Endothelial cell (in vitro differentiated cells): ENCODE measurements around the gene CFAP47. TPM values are rescaled to one million over a fixed set of nuclear protein-coding genes. Genes with fewer than 3 reads are reported as not detected.
"Not testable (repeated sequence)": the region's sequence is repeated elsewhere in the genome, so short reads cannot be mapped to it uniquely, and the experiment has no call there.

Experiments used
- DNase-seq: peaks from one replicate; pipeline ENCODE4 v3.0.0; 2021; ENCODE audit warnings: low spot score
- H3K27ac Mint-ChIP-seq: one replicate; pipeline ENCODE4 v1.8.0; 2021; ENCODE audit warnings: mixed read lengths, inconsistent platforms; ENCODE audit not compliant: unreplicated experiment
- H3K27me3 Mint-ChIP-seq: one replicate; pipeline ENCODE4 v1.8.0; 2021; ENCODE audit warnings: mild to moderate bottlenecking, moderate library complexity, mixed read lengths, inconsistent platforms; ENCODE audit not compliant: unreplicated experiment
- H3K36me3 Mint-ChIP-seq: one replicate; pipeline ENCODE4 v1.8.0; 2021; ENCODE audit warnings: mild to moderate bottlenecking, low read depth, mixed read lengths, inconsistent platforms; ENCODE audit not compliant: unreplicated experiment
- H3K4me1 Mint-ChIP-seq: one replicate; pipeline ENCODE4 v1.8.0; 2021; ENCODE audit warnings: mild to moderate bottlenecking, mixed read lengths, inconsistent platforms; ENCODE audit not compliant: unreplicated experiment
- H3K4me3 Mint-ChIP-seq: one replicate; pipeline ENCODE4 v1.8.0; 2021; ENCODE audit warnings: mild to moderate bottlenecking, mixed read lengths, inconsistent platforms; ENCODE audit not compliant: unreplicated experiment
- H3K9me3 Mint-ChIP-seq: one replicate; pipeline ENCODE4 v1.8.0; 2021; ENCODE audit warnings: mixed read lengths, inconsistent platforms; ENCODE audit not compliant: unreplicated experiment
- CTCF ChIP-seq: fragments of 200-600 bp; sonication (generic); IDR thresholded peaks from one replicate; pipeline ENCODE4 v1.5.0; 2021; ENCODE audit warnings: antibody characterized with exemption; ENCODE audit not compliant: unreplicated experiment
- long read RNA-seq: library from polyadenylated mRNA; unstranded; transcript quantifications from one replicate; pipeline ENCODE4 v2.0.0, GENCODE V29; 2020; ENCODE audit not compliant: unreplicated experiment
- total RNA-seq: library from RNA; stranded (reverse); fragmentation: NEBNext Ultra II Directional; extraction: Animal tissue kit (Norgen Biotek cat#: 25700); gene quantifications from one replicate; pipeline ENCODE4 v1.2.1, GENCODE V29; 2021; ENCODE audit not compliant: unreplicated experiment

The CFAP47 gene
- total RNA-seq, result 0.44 TPM
- long read RNA-seq, result 0 reads

- H3K27me3 Mint-ChIP-seq, result no peaks in the 10 kb centered on the region
- H3K36me3 Mint-ChIP-seq, result no peaks in the 10 kb centered on the region
- no peak for TF ChIP-seq CTCF
- H3K4me3 Mint-ChIP-seq, result peak within 1 kb of the TSS; percentile 73
- no peaks in the 10 kb centered on the region for H3K9me3 Mint-ChIP-seq
- DNase-seq, result peak; percentile 52
- H3K4me1 Mint-ChIP-seq, result no peaks in the 10 kb centered on the region
- H3K27ac Mint-ChIP-seq, result peak within 1 kb of the TSS; percentile 36
Measured at GRCh38 chrX:35919536-35920309, at the start of gene CFAP47. Gene CFAP47, plus strand, starts transcription at chrX:35919734. Its CDS starts 66 bp downstream, at chrX:35919800.

- no peaks in the 10 kb centered on the region for H3K4me1 Mint-ChIP-seq
- no peak for DNase-seq
- H3K27me3 Mint-ChIP-seq, result no peaks in the 10 kb centered on the region
- H3K36me3 Mint-ChIP-seq, result no peaks in the 10 kb centered on the region
- no peak overlapping the region for H3K4me3 Mint-ChIP-seq
- H3K9me3 Mint-ChIP-seq, result no peaks in the 10 kb centered on the region
- no peak for TF ChIP-seq CTCF
- no peak overlapping the region for H3K27ac Mint-ChIP-seq
Measured at GRCh38 chrX:35880601-35881000, 38.9 kb upstream of the CFAP47 start.

- no peak for TF ChIP-seq CTCF
- Mint-ChIP-seq H3K4me3 (no peak overlapping the region), H3K36me3 (no peaks in the 10 kb centered on the region), H3K27me3 (no peaks in the 10 kb centered on the region), H3K27ac (no peak overlapping the region), H3K4me1 (no peaks in the 10 kb centered on the region), H3K9me3 (no peaks in the 10 kb centered on the region)
- no peak for DNase-seq
Measured at GRCh38 chrX:35886135-35886534, 33.4 kb upstream of the CFAP47 start.

- peak; percentile 12 for DNase-seq
- no peak for TF ChIP-seq CTCF
- no peak overlapping the region for H3K27ac Mint-ChIP-seq
- peaks cover 6% of the 10 kb centered on the region for H3K4me1 Mint-ChIP-seq
- H3K9me3 Mint-ChIP-seq, result no peaks in the 10 kb centered on the region
- H3K36me3 Mint-ChIP-seq, result no peaks in the 10 kb centered on the region
- H3K4me3 Mint-ChIP-seq, result no peak overlapping the region
- no peaks in the 10 kb centered on the region for H3K27me3 Mint-ChIP-seq
Measured at GRCh38 chrX:35890699-35891098, 28.8 kb upstream of the CFAP47 start.

GRCh38 chrX:35986816-35987215, 67.3 kb downstream of the CFAP47 start:
- not testable (repeated sequence) for H3K4me3 Mint-ChIP-seq, DNase-seq, H3K27me3 Mint-ChIP-seq, H3K9me3 Mint-ChIP-seq, H3K27ac Mint-ChIP-seq, H3K4me1 Mint-ChIP-seq, H3K36me3 Mint-ChIP-seq
